Liver (tissue), 9 donors: ENCODE data around the gene GHDC. TPM values are rescaled to one million over a fixed set of nuclear protein-coding genes. Genes with fewer than 3 reads are reported as not detected.

Experiments
- DNase-seq: peaks from one replicate; pipeline ENCODE4 v3.0.0-alpha.2; 2017; ENCODE audit warnings: low spot score
- H3K27ac ChIP-seq, 2 donors: one replicate each; pipeline ENCODE4 v1.7.0; 2013; ENCODE audit warnings: inconsistent platforms in 2 of 2, low read length in 2 of 2, control low read depth in 1 of 2, low read depth in 1 of 2, mild to moderate bottlenecking in 1 of 2
- H3K27me3 ChIP-seq, 4 donors: one replicate each; pipeline versions ENCODE4 v1.6.1 to v1.7.0; 2013; ENCODE audit warnings: low read length in 3 of 4, inconsistent platforms in 1 of 4, mild to moderate bottlenecking in 1 of 4, moderate library complexity in 1 of 4; ENCODE audit not compliant: control insufficient read depth in 4 of 4, insufficient read depth in 4 of 4
- H3K36me3 ChIP-seq, 4 donors: one replicate each; pipeline versions ENCODE4 v1.6.1 to v1.7.0; 2013; ENCODE audit warnings: low read length in 3 of 4, mild to moderate bottlenecking in 3 of 4, low read depth in 1 of 4, moderate library complexity in 1 of 4; ENCODE audit not compliant: control insufficient read depth in 4 of 4, insufficient read depth in 3 of 4
- H3K4me1 ChIP-seq, 4 donors: one replicate each; pipeline versions ENCODE4 v1.6.1 to v1.7.0; 2013; ENCODE audit warnings: low read length in 3 of 4, mild to moderate bottlenecking in 3 of 4, moderate library complexity in 1 of 4; ENCODE audit not compliant: control insufficient read depth in 4 of 4, insufficient read depth in 4 of 4
- H3K4me3 ChIP-seq, 3 donors: one replicate each; pipeline versions ENCODE4 v1.6.1 to v1.7.0; 2013; ENCODE audit warnings: low read length in 3 of 3, control low read depth in 1 of 3, low read depth in 1 of 3, mild to moderate bottlenecking in 1 of 3
- H3K9ac ChIP-seq, 2 donors: one replicate each; pipeline ENCODE4 v1.7.0; 2013; ENCODE audit warnings: low read length in 2 of 2, mild to moderate bottlenecking in 2 of 2, moderate library complexity in 2 of 2, control low read depth in 1 of 2, low read depth in 1 of 2
- H3K9me3 ChIP-seq, 4 donors: one replicate each; pipeline versions ENCODE4 v1.6.1 to v1.7.0; 2013; ENCODE audit warnings: low read length in 3 of 4; ENCODE audit not compliant: control insufficient read depth in 4 of 4
- CTCF ChIP-seq: fragments of 150-350 bp; IDR thresholded peaks from 2 replicates; pipeline ENCODE4 v1.5.1; 2017; ENCODE audit warnings: improper control_type of control experiment, low read depth, low read length; ENCODE audit not compliant: missing input control
- EGR1 ChIP-seq, 2 donors: IDR thresholded peaks; 2 replicates each; pipeline ENCODE4 v1.6.1; 2016 to 2018; ENCODE audit warnings: antibody characterized with exemption in 2 of 2, low read depth in 2 of 2
- FOXA1 ChIP-seq: IDR thresholded peaks from 2 replicates; pipeline ENCODE4 v1.6.1; 2016; ENCODE audit warnings: antibody characterized with exemption
- FOXA2 ChIP-seq: IDR thresholded peaks from 2 replicates; pipeline ENCODE4 v1.6.1; 2016; ENCODE audit warnings: antibody characterized with exemption
- GABPA ChIP-seq, 2 donors: IDR thresholded peaks in 1 of 2; conservative IDR thresholded peaks in 1 of 2; 2 replicates each; pipeline ENCODE4 v1.6.1; 2016; ENCODE audit warnings: antibody characterized with exemption in 2 of 2, mild to moderate bottlenecking in 1 of 2, moderate library complexity in 1 of 2
- HNF4A ChIP-seq, 2 donors: conservative IDR thresholded peaks; 2 replicates each; pipeline ENCODE4 v1.6.1; 2016; ENCODE audit warnings: antibody characterized with exemption in 2 of 2, mild to moderate bottlenecking in 2 of 2
- HNF4G ChIP-seq: IDR thresholded peaks from 2 replicates; pipeline ENCODE4 v1.6.1; 2016; ENCODE audit warnings: antibody characterized with exemption
- JUND ChIP-seq, 2 donors: IDR thresholded peaks; 2 replicates each; pipeline ENCODE4 v1.6.1; 2016; ENCODE audit warnings: antibody characterized with exemption in 2 of 2
- MAX ChIP-seq: IDR thresholded peaks from 2 replicates; pipeline ENCODE4 v1.6.1; 2016; ENCODE audit warnings: antibody characterized with exemption
- NR2F2 ChIP-seq: IDR thresholded peaks from 2 replicates; pipeline ENCODE4 v1.6.1; 2016; ENCODE audit warnings: antibody characterized with exemption
- RAD21 ChIP-seq, 2 donors: IDR thresholded peaks; 2 replicates each; pipeline ENCODE4 v1.6.1; 2016; ENCODE audit warnings: antibody characterized with exemption in 2 of 2, mild to moderate bottlenecking in 2 of 2
- REST ChIP-seq: IDR thresholded peaks from 2 replicates; pipeline ENCODE4 v1.6.1; 2016; ENCODE audit warnings: antibody characterized with exemption, mild to moderate bottlenecking
- RXRA ChIP-seq, 2 donors: IDR thresholded peaks; 2 replicates each; pipeline ENCODE4 v1.6.1; 2017 to 2018; ENCODE audit warnings: antibody characterized with exemption in 2 of 2, mild to moderate bottlenecking in 1 of 2
- SP1 ChIP-seq: IDR thresholded peaks from 2 replicates; pipeline ENCODE4 v1.6.1; 2018; ENCODE audit warnings: antibody characterized with exemption, mild to moderate bottlenecking
- TAF1 ChIP-seq: conservative IDR thresholded peaks from 2 replicates; pipeline ENCODE4 v1.6.1; 2016; ENCODE audit warnings: antibody characterized with exemption, mild to moderate bottlenecking
- YY1 ChIP-seq: IDR thresholded peaks from 2 replicates; pipeline ENCODE4 v1.6.1; 2016; ENCODE audit warnings: antibody characterized with exemption, mild to moderate bottlenecking
- WGBS: extraction: QIAGEN DNeasy Blood & Tissue Kit; methylation state at CpG from one replicate; pipeline ENCODE4 v1.1.7; 2013; 5-methylcytosine and 5-hydroxymethylcytosine counted together
- polyA plus RNA-seq, 2 donors: library from polyadenylated mRNA; stranded (reverse) in 1 of 2; unstranded in 1 of 2; fragments of 200-250 nt in 1 of 2; fragments of >200 nt in 1 of 2; fragmentation: Nextera tagmentation in 1 of 2; extraction: Ambion mirVana in 1 of 2; gene quantifications; one replicate each; pipeline versions ENCODE4 v1.2.1 to v1.2.3, GENCODE V29; 2013 to 2015
- total RNA-seq, 2 donors: library from RNA; depleted of rRNA; stranded (reverse); fragments of >200 nt; gene quantifications; one replicate each; pipeline ENCODE4 v1.2.3, GENCODE V29; 2014
- TF ChIP-seq, protein P1 (sequence below): IDR thresholded peaks from 2 replicates; pipeline ENCODE4 v1.6.1; 2016; ENCODE audit warnings: antibody characterized with exemption
- TF ChIP-seq, protein P2 (sequence below): IDR thresholded peaks from 2 replicates; pipeline ENCODE4 v1.6.1; 2016; ENCODE audit warnings: antibody characterized with exemption
- donor health status: healthy.
- donor health status: healthy.
- donor health status: healthy.
- donor health status: healthy.
- donor health status: healthy.

Gene GHDC
- total and polyA plus RNA-seq, 4 donors = 10.0 to 17.6 (median 12.3) TPM

DNA sequence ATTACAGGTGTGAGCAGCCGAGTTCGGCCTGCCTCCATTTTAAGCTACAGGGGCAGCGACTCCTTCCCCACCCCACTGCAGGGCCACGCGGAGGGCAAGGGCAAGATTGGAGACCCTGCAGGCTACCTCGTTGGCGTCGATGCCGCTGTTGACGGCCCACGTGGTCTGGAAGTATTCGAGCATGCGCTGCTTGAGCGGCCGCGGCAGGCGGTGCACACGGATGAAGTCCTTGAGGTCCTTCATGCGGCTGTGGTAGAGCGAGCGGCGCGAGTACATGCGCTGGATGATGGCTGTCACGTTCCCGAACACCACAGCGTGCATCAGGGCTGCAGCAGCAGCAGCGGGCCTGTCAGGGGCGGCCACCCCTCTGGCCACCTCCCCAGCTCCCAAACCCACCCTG is 24.9 kb downstream of the GHDC start:
- 96% methylated on average over 29 of the region's 29 CpGs for WGBS

More for the DNA sequence above, 24.9 kb downstream of the GHDC start:
- H3K36me3 ChIP-seq = no peaks in the 10 kb centered on the region
- no peak overlapping the region for H3K9ac ChIP-seq
- H3K4me1 ChIP-seq = no peaks in the 10 kb centered on the region
- H3K9me3 ChIP-seq = no peaks in the 10 kb centered on the region
- H3K4me3 ChIP-seq = no peak overlapping the region
- H3K27ac ChIP-seq = no peak overlapping the region
- no peaks in the 10 kb centered on the region for H3K27me3 ChIP-seq
- DNase-seq = no peak
- TF ChIP-seq CTCF = no peak
- TF ChIP-seq TAF1 = no peak
- no peak for TF ChIP-seq RXRA (IDR thresholded peaks at IDR 0.05)
- no peak for TF ChIP-seq JUND (IDR thresholded peaks at IDR 0.05)
- TF ChIP-seq FOXA1 = no peak
- no peak for TF ChIP-seq HNF4A (conservative IDR thresholded peaks at IDR 0.05)
- no peak for TF ChIP-seq HNF4G
- TF ChIP-seq, protein P1, sequence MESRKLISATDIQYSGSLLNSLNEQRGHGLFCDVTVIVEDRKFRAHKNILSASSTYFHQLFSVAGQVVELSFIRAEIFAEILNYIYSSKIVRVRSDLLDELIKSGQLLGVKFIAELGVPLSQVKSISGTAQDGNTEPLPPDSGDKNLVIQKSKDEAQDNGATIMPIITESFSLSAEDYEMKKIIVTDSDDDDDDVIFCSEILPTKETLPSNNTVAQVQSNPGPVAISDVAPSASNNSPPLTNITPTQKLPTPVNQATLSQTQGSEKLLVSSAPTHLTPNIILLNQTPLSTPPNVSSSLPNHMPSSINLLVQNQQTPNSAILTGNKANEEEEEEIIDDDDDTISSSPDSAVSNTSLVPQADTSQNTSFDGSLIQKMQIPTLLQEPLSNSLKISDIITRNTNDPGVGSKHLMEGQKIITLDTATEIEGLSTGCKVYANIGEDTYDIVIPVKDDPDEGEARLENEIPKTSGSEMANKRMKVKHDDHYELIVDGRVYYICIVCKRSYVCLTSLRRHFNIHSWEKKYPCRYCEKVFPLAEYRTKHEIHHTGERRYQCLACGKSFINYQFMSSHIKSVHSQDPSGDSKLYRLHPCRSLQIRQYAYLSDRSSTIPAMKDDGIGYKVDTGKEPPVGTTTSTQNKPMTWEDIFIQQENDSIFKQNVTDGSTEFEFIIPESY = no peak
- no peak for TF ChIP-seq RAD21 (IDR thresholded peaks at IDR 0.05)
- TF ChIP-seq REST = no peak
- TF ChIP-seq FOXA2 = no peak
- TF ChIP-seq SP1 = no peak
- TF ChIP-seq NR2F2 = no peak
- TF ChIP-seq EGR1 (IDR thresholded peaks at IDR 0.05; ENCODE audit: low read depth in 2 of 2) = no peak
- TF ChIP-seq, protein P2, sequence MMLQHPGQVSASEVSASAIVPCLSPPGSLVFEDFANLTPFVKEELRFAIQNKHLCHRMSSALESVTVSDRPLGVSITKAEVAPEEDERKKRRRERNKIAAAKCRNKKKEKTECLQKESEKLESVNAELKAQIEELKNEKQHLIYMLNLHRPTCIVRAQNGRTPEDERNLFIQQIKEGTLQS = no peak
- TF ChIP-seq MAX = no peak
- no peak for TF ChIP-seq YY1
- no peak for TF ChIP-seq GABPA (IDR thresholded peaks at IDR 0.05 in 1 of 2, conservative IDR thresholded peaks at IDR 0.05 in 1 of 2)
